Nucleus accumbens (tissue), 56 donors: Measurements from ENCODE around the gene CRYBA1.
"Not testable (repeated sequence)": the region's sequence is repeated elsewhere in the genome, so short reads cannot be mapped to it uniquely, and the experiment has no call there.

Source experiments
- DNase-seq, 56 donors: peaks; one replicate each; lab custom pipeline; 2025; lab: John Stamatoyannopoulos, UW

Gene CRYBA1

GRCh38 chr17:29237476-29238132 is 9.1 kb upstream of the CRYBA1 start:
- DNase-seq = no peak

GRCh38 chr17:29238133-29238850 is 8.4 kb upstream of the CRYBA1 start:
- DNase-seq = no peak

- DNase-seq = no peak
Observed at GRCh38 chr17:29240477-29240876, 6.2 kb upstream of the CRYBA1 start.

- DNase-seq = peak in 42 of 56 donors; percentile 3 to 74 (median 36)
Observed at GRCh38 chr17:29240968-29241963, 5.4 kb upstream of the CRYBA1 start.

- no peak for DNase-seq
Observed at GRCh38 chr17:29242051-29242450, 4.6 kb upstream of the CRYBA1 start.

GRCh38 chr17:29242790-29243189 is 3.9 kb upstream of the CRYBA1 start:
- DNase-seq = no peak

- DNase-seq = no peak
Observed at GRCh38 chr17:29243792-29244191, 2.9 kb upstream of the CRYBA1 start.

GRCh38 chr17:29245401-29245800 is 1.3 kb upstream of the CRYBA1 start:
- DNase-seq = no peak

GRCh38 chr17:29247219-29247618 is 560 bp downstream of the CRYBA1 start:
- DNase-seq = no peak

GRCh38 chr17:29248845-29249244 is 2.2 kb downstream of the CRYBA1 start:
- no peak for DNase-seq

GRCh38 chr17:29250666-29251065 is 4.0 kb downstream of the CRYBA1 start:
- DNase-seq = no peak

GRCh38 chr17:29251184-29251583 is 4.5 kb downstream of the CRYBA1 start:
- DNase-seq = no peak

GRCh38 chr17:29252101-29252791 is 5.6 kb downstream of the CRYBA1 start:
- DNase-seq = no peak

GRCh38 chr17:29253037-29253436 is 6.4 kb downstream of the CRYBA1 start:
- no peak for DNase-seq

GRCh38 chr17:29255926-29256522 is 9.4 kb downstream of the CRYBA1 start:
- no peak for DNase-seq

- no peak for DNase-seq
Observed at GRCh38 chr17:29256735-29257466, 10.2 kb downstream of the CRYBA1 start.

- DNase-seq = no peak
Observed at GRCh38 chr17:29257756-29258155, 11.1 kb downstream of the CRYBA1 start.

- no peak for DNase-seq
Observed at GRCh38 chr17:29263916-29264315, 17.3 kb downstream of the CRYBA1 start.

- DNase-seq = not testable (repeated sequence)
Observed at GRCh38 chr17:29271980-29272379, 25.3 kb downstream of the CRYBA1 start.
